ENCODE measurements around the gene ROBO2.

Gene ROBO2

DNA sequence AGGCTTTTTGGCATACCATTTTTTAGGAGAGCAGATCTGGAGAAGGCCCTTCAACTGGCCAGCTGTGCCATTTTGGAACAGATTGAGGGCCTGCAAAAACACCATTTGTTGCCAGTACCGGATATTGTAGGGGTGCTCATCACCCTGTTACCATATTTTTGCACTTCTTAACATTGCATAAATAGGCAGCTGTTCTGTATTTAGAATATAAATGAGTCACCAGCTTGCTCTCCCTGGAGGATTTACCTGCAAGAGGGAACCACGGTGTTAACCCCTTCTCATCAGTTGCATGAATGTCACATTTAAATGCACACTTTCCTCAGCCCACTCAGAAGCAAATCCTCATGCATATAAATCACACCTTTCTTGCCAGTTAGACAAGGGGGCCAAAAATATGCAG lies 435.6 kb downstream of the ROBO2 start:
- TF ChIP-seq, protein P1, sequence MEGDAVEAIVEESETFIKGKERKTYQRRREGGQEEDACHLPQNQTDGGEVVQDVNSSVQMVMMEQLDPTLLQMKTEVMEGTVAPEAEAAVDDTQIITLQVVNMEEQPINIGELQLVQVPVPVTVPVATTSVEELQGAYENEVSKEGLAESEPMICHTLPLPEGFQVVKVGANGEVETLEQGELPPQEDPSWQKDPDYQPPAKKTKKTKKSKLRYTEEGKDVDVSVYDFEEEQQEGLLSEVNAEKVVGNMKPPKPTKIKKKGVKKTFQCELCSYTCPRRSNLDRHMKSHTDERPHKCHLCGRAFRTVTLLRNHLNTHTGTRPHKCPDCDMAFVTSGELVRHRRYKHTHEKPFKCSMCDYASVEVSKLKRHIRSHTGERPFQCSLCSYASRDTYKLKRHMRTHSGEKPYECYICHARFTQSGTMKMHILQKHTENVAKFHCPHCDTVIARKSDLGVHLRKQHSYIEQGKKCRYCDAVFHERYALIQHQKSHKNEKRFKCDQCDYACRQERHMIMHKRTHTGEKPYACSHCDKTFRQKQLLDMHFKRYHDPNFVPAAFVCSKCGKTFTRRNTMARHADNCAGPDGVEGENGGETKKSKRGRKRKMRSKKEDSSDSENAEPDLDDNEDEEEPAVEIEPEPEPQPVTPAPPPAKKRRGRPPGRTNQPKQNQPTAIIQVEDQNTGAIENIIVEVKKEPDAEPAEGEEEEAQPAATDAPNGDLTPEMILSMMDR (IDR thresholded peaks at IDR 0.05; ENCODE audit: insufficient read depth, low read depth, low read length, missing control alignments) = no peak
- H3K4me3 ChIP-seq (ENCODE audit: low read depth, low read length) = no peak overlapping the region
- no peak for DNase-seq (ENCODE audit: low read depth)

DNA sequence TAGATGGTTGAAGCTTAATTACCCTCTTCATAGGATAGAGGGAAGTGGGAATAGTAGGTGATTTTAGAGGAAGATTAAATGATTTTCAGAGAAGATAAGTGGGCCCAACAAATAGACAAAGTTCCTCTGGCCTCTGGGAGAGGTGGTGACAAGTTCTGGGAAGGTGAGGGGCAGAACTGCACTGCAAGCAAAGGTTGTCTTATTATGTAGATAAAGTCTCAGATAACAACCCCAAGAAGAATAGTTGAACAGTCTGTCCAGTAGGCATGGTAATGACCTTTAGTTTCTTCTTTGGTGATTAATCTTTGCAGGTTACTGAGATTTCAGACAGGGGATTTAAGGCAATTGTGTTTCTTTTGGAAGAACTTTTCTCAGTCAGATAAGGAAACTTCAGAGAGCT lies 439.1 kb downstream of the ROBO2 start:
- no peak for DNase-seq (ENCODE audit: low read depth)
- no peak overlapping the region for H3K4me3 ChIP-seq (ENCODE audit: low read depth, low read length)
- TF ChIP-seq, protein P1 (IDR thresholded peaks at IDR 0.05; ENCODE audit: insufficient read depth, low read depth, low read length, missing control alignments) = no peak

DNA sequence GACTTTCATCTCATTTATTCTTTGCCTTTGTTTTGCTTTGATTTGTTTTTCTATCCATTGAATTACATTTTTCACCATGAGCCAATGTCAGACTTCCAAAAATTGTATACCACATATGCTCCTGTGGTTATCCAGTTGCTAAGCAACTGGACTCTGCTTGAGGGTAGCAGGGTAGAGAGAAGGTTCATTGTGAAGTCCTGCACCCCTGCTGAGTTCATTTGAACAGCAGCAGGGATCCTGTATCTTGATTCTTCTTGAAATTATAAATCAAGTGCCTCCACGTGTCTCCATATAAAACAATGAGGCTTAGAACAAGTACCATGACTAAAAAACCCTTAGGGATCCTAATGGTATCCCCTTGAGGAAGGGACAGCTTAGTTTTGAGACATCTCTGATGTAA lies 449.3 kb downstream of the ROBO2 start:
- TF ChIP-seq, protein P1 (IDR thresholded peaks at IDR 0.05; ENCODE audit: insufficient read depth, low read depth, low read length, missing control alignments) = no peak
- H3K4me3 ChIP-seq (ENCODE audit: low read depth, low read length) = no peak overlapping the region
- no peak for DNase-seq (ENCODE audit: low read depth)

DNA sequence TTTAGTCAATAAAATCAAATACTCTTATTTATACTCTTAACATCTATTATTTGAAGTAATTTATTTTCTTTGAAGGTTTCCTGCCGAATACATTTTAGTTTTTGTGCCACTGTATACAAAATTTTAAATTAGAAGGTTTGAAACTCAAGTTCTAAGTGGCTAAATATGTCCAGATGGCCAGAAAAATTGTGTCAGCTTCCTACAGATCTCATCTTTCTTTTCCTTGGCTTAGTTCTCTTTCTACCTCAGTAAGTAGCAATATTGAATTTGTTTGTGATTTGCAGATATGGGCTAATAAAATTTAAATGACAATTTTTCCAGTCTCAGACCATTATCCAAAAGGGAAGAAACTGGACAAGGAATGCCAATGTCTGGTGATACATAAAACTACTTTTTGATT lies 452.1 kb downstream of the ROBO2 start:
- TF ChIP-seq, protein P1 (IDR thresholded peaks at IDR 0.05; ENCODE audit: insufficient read depth, low read depth, low read length, missing control alignments) = no peak
- no peak overlapping the region for H3K4me3 ChIP-seq (ENCODE audit: low read depth, low read length)
- DNase-seq (ENCODE audit: low read depth) = no peak

GRCh38 chr3:77500721-77501120 lies 460.8 kb downstream of the ROBO2 start:
- DNase-seq (ENCODE audit: low read depth) = no peak
- no peak overlapping the region for H3K4me3 ChIP-seq (ENCODE audit: low read depth, low read length)
- TF ChIP-seq, protein P1 (IDR thresholded peaks at IDR 0.05; ENCODE audit: insufficient read depth, low read depth, low read length, missing control alignments) = no peak

GRCh38 chr3:77506384-77506783 lies 466.5 kb downstream of the ROBO2 start:
- no peak overlapping the region for H3K4me3 ChIP-seq (ENCODE audit: low read depth, low read length)
- no peak for DNase-seq (ENCODE audit: low read depth)
- TF ChIP-seq, protein P1 (IDR thresholded peaks at IDR 0.05; ENCODE audit: insufficient read depth, low read depth, low read length, missing control alignments) = no peak

DNA sequence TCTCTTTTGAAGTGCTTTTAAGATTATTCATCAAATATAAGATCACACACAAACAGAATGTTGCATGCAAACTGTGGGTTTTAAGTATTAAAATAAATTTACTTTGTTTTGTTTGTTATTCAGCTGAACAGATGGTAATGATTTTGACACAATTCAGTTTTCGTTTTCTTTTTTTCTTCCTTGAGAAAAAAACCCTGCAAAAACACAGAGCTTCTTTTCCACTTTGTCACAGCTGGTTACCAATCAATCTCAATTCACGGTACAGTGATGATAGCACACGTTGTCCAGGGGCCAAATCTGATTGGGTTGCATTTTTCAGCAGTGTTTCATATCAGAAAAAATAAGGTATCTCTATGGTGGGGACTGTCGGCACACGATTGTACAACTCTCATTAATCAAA lies 473.6 kb downstream of the ROBO2 start:
- TF ChIP-seq, protein P1 (IDR thresholded peaks at IDR 0.05; ENCODE audit: insufficient read depth, low read depth, low read length, missing control alignments) = no peak
- H3K4me3 ChIP-seq (ENCODE audit: low read depth, low read length) = no peak overlapping the region
- no peak for DNase-seq (ENCODE audit: low read depth)

Measured in GM12865 (cell line).